ENCODE measurements around the gene PFDN1. TPM values are rescaled to one million over a fixed set of nuclear protein-coding genes. Genes with fewer than 3 reads are reported as not detected.
A peak's percentile ranks its signal among the peaks of the same experiment; 100 is the strongest.

Gene PFDN1
- total RNA-seq, 3 donors from 2014 or later (not counting 1 experiment from before 2014, with no cell fraction given) = 28.0 to 39.1 (median 37.6) TPM

- H3K27me3 ChIP-seq (ENCODE audit: control insufficient read depth, insufficient read depth, low read length) = no peaks in the 10 kb centered on the region
- Mint-ChIP-seq H3K4me3 (no peak overlapping the region), H3K9me3 (no peaks in the 10 kb centered on the region), H3K27ac (no peak overlapping the region), H3K36me3 (no peaks in the 10 kb centered on the region), H3K27me3 (ENCODE audit: low read depth in 2 of 2) (no peaks in the 10 kb centered on the region), H3K4me1 (peaks cover 14 to 36% of the 10 kb centered on the region in 2 donors)
- DNase-seq = no peak
- ATAC-seq = no peak
- H3K27ac ChIP-seq (ENCODE audit: low read length) = no peak overlapping the region
- TF ChIP-seq, protein P1, sequence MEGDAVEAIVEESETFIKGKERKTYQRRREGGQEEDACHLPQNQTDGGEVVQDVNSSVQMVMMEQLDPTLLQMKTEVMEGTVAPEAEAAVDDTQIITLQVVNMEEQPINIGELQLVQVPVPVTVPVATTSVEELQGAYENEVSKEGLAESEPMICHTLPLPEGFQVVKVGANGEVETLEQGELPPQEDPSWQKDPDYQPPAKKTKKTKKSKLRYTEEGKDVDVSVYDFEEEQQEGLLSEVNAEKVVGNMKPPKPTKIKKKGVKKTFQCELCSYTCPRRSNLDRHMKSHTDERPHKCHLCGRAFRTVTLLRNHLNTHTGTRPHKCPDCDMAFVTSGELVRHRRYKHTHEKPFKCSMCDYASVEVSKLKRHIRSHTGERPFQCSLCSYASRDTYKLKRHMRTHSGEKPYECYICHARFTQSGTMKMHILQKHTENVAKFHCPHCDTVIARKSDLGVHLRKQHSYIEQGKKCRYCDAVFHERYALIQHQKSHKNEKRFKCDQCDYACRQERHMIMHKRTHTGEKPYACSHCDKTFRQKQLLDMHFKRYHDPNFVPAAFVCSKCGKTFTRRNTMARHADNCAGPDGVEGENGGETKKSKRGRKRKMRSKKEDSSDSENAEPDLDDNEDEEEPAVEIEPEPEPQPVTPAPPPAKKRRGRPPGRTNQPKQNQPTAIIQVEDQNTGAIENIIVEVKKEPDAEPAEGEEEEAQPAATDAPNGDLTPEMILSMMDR (IDR thresholded peaks at IDR 0.05) = no peak
- intact Hi-C loops (cut with micrococcal nuclease) = no loop called here
- 100% methylated on average over 1 of the region's 1 CpG for WGBS (ENCODE audit: insufficient coverage)
- H3K36me3 ChIP-seq (ENCODE audit: control insufficient read depth, insufficient read depth, low read length) = peaks cover 10% of the 10 kb centered on the region
- no peaks in the 10 kb centered on the region for H3K9me3 ChIP-seq (ENCODE audit: control insufficient read depth, insufficient read depth, low read length)
- H3K4me1 ChIP-seq (ENCODE audit: control insufficient read depth, insufficient read depth, low read length) = no peaks in the 10 kb centered on the region
- no peak overlapping the region for H3K4me3 ChIP-seq (ENCODE audit: low read length)
These were observed 9.1 kb downstream of the PFDN1 start for GRCh38 chr5:140293849-140294100.

- Mint-ChIP-seq H3K27me3 (ENCODE audit: low read depth in 2 of 2) (no peaks in the 10 kb centered on the region), H3K27ac (no peak overlapping the region), H3K36me3 (no peaks in the 10 kb centered on the region), H3K4me1 (peaks cover 14 to 38% of the 10 kb centered on the region in 2 donors), H3K4me3 (no peak overlapping the region), H3K9me3 (no peaks in the 10 kb centered on the region)
- intact Hi-C loops (cut with micrococcal nuclease) = no loop called here
- DNase-seq = peak in 1 of 2 donors; percentile 13
- H3K27me3 ChIP-seq (ENCODE audit: control insufficient read depth, insufficient read depth, low read length) = no peaks in the 10 kb centered on the region
- no peak overlapping the region for H3K4me3 ChIP-seq (ENCODE audit: low read length)
- no peak for ATAC-seq
- H3K9me3 ChIP-seq (ENCODE audit: control insufficient read depth, insufficient read depth, low read length) = no peaks in the 10 kb centered on the region
- H3K36me3 ChIP-seq (ENCODE audit: control insufficient read depth, insufficient read depth, low read length) = peaks cover 9% of the 10 kb centered on the region
- TF ChIP-seq, protein P1 (IDR thresholded peaks at IDR 0.05) = no peak
- H3K4me1 ChIP-seq (ENCODE audit: control insufficient read depth, insufficient read depth, low read length) = no peaks in the 10 kb centered on the region
- no peak overlapping the region for H3K27ac ChIP-seq (ENCODE audit: low read length)
- WGBS (ENCODE audit: insufficient coverage) = 87% methylated on average over 4 of the region's 4 CpGs
These were observed 9.6 kb downstream of the PFDN1 start for GRCh38 chr5:140293091-140293848.

GRCh38 chr5:140292212-140293036 is 10.5 kb downstream of the PFDN1 start:
- Mint-ChIP-seq H3K27me3 (ENCODE audit: low read depth in 2 of 2) (no peaks in the 10 kb centered on the region), H3K9me3 (no peaks in the 10 kb centered on the region), H3K36me3 (no peaks in the 10 kb centered on the region), H3K4me3 (no peak overlapping the region), H3K4me1 (peaks cover 16 to 44% of the 10 kb centered on the region in 2 donors), H3K27ac (no peak overlapping the region)
- H3K4me3 ChIP-seq (ENCODE audit: low read length) = no peak overlapping the region
- no peak overlapping the region for H3K27ac ChIP-seq (ENCODE audit: low read length)
- H3K9me3 ChIP-seq (ENCODE audit: control insufficient read depth, insufficient read depth, low read length) = no peaks in the 10 kb centered on the region
- TF ChIP-seq, protein P1 (IDR thresholded peaks at IDR 0.05) = no peak
- intact Hi-C loops (cut with micrococcal nuclease) = no loop called here
- no peaks in the 10 kb centered on the region for H3K4me1 ChIP-seq (ENCODE audit: control insufficient read depth, insufficient read depth, low read length)
- no peak for DNase-seq
- peaks cover under 1% of the 10 kb centered on the region for H3K36me3 ChIP-seq (ENCODE audit: control insufficient read depth, insufficient read depth, low read length)
- 100% methylated on average over 1 of the region's 1 CpG for WGBS (ENCODE audit: insufficient coverage)
- no peaks in the 10 kb centered on the region for H3K27me3 ChIP-seq (ENCODE audit: control insufficient read depth, insufficient read depth, low read length)
- no peak for ATAC-seq
